Activated CD8-positive, alpha-beta memory T cell treated with anti-CD3 and anti-CD28 coated beads, Interleukin-2, amount 10 ng/mL, durations not matched to agents 7 days and 5 days (primary cell): ENCODE data around the gene MPHOSPH6. TPM values are rescaled to one million over a fixed set of nuclear protein-coding genes. Genes with fewer than 3 reads are reported as not detected.
"Not testable (repeated sequence)": the region's sequence is repeated elsewhere in the genome, so short reads cannot be mapped to it uniquely, and the experiment has no call there.

Experiments
- ATAC-seq: fragments of 150-1000 bp; cut with Tn5 transposase; one replicate; pipeline ENCODE4 v1.10.0; 2021; ENCODE audit warnings: moderate library complexity
- CTCF ChIA-PET: fragments of 350-600 bp; sonication (Branson Sonifier 250); formaldehyde crosslinking; loops from one replicate; lab custom pipeline; 2021; ENCODE audit warnings: antibody characterized with exemption; lab: Charles Lee
- DNase-seq: peaks from one replicate; pipeline ENCODE4 v3.0.0-alpha.2; 2020
- H3K27ac Mint-ChIP-seq: one replicate; pipeline ENCODE4 v1.8.0; 2021; ENCODE audit warnings: mild to moderate bottlenecking, mixed read lengths
- H3K27me3 Mint-ChIP-seq: one replicate; pipeline ENCODE4 v1.8.0; 2021; ENCODE audit warnings: mixed read lengths
- H3K36me3 Mint-ChIP-seq: one replicate; pipeline ENCODE4 v1.8.0; 2021; ENCODE audit warnings: mild to moderate bottlenecking, mixed read lengths
- H3K4me1 Mint-ChIP-seq: one replicate; pipeline ENCODE4 v1.8.0; 2021; ENCODE audit warnings: mixed read lengths
- H3K4me3 Mint-ChIP-seq: one replicate; pipeline ENCODE4 v1.8.0; 2021; ENCODE audit warnings: mild to moderate bottlenecking, moderate library complexity, mixed read lengths
- H3K9me3 Mint-ChIP-seq: one replicate; pipeline ENCODE4 v1.8.0; 2022; ENCODE audit warnings: low read depth, mixed read lengths
- total RNA-seq, 2 experiments: library from RNA; stranded (reverse); gene quantifications; one replicate each; pipeline ENCODE4 v1.2.3, GENCODE V29; 2021

MPHOSPH6 gene
- total RNA-seq, result 10 to 100 TPM; 26.1 to 32.1 TPM

DNA sequence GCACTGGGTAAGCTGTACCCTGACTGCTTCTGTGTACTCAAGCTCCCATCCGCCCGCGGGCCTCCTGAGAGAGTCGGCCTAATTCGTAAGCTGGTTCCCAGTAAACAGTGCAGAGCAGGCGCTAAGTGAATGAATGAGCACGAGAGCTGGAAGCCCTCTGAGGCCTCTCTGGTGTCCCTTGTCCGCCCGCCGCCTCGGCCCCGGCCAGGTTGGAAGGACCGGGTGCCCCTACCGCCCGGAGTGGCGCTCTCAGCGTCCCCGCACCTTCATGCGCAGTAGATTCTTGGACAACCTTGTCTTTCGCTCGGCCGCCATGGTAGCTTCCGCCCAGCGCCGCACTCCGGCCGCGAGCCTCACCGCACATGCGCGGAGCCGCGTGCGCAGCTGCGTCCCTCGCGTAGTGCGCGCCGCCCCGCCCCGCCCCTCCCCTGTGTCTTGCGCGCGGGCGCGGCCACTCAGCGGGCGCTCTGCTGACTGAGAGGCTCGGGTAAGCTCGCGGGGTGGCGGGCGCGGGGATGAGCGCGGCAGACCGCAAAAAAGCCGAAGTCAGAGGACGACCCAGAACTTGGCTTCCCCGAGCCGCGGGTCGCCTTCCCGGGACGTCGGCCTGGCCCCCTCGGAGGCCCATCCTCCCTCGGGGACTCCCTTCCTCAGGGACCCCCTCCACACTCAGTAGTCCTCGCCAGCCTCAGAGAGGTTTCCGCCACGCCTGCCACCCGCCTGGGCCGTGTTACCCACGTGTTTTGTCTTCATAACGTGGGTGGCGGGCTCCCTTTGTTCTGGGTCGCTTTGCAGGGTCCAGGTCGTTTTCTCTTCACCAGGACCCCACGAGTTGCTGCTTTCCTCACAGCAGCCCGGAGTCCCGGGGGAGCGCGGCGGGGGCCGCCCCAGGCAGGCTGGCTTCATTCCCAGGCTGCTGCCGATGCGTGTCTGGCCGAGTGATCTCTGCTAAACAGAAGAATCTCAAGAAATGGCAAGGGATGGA lies at the start of gene MPHOSPH6:
Gene MPHOSPH6 (minus strand): TSS at position 364 of the 985 bp plus-strand sequence. CDS start 49 bp downstream, at position 315.
- H3K27ac Mint-ChIP-seq, result peak within 1 kb of the TSS; percentile 87
- peak; percentile 97 for ATAC-seq
- H3K9me3 Mint-ChIP-seq, result peaks cover 5% of the 10 kb centered on the region
- peaks cover 34% of the 10 kb centered on the region for H3K27me3 Mint-ChIP-seq
- DNase-seq, result peak; percentile 92
- H3K36me3 Mint-ChIP-seq, result peaks cover 33% of the 10 kb centered on the region
- H3K4me1 Mint-ChIP-seq, result peaks cover 20% of the 10 kb centered on the region
- H3K4me3 Mint-ChIP-seq, result peak within 1 kb of the TSS; percentile 86
- CTCF ChIA-PET, result interaction anchor here (0.9 to 2.5 kb wide), 6 partner anchors 36 to 159 kb away, joined by 3 to 12 read pairs (median 4); partner anchors contain the start of gene SDR42E1

DNA sequence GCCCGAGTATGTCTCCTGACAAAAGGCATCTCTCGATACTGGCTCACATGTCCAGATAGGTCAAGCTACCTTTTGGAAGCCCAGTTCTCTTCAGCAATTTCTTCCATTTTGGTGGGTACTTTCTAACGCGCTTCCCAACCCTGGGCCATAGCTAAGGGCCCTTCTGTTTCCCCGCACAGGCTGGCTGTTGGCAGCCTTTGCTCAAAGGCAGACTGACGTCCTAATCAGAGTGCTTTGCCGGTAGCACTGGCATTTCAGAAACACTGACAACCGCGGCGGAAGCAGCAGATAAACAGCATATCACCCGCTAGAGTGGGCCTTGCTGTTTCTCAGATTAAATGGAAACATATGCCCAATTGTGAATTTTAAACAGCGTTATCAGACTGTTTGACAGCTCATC lies 49.3 kb upstream of the MPHOSPH6 start:
- H3K4me1 Mint-ChIP-seq, result no peaks in the 10 kb centered on the region
- peaks cover 27% of the 10 kb centered on the region for H3K27me3 Mint-ChIP-seq
- no peaks in the 10 kb centered on the region for H3K9me3 Mint-ChIP-seq
- no peak overlapping the region for H3K27ac Mint-ChIP-seq
- CTCF ChIA-PET, result no interaction called here
- H3K4me3 Mint-ChIP-seq, result no peak overlapping the region
- no peaks in the 10 kb centered on the region for H3K36me3 Mint-ChIP-seq
- ATAC-seq (no peak), DNase-seq (no peak)

- H3K4me3 Mint-ChIP-seq, H3K27ac Mint-ChIP-seq, H3K4me1 Mint-ChIP-seq, ATAC-seq, CTCF ChIA-PET, H3K9me3 Mint-ChIP-seq, DNase-seq, H3K36me3 Mint-ChIP-seq: not testable (repeated sequence)
- peaks cover 22% of the 10 kb centered on the region for H3K27me3 Mint-ChIP-seq
Observed at GRCh38 chr16:82209314-82209713, 39.3 kb upstream of the MPHOSPH6 start.

- DNase-seq (no peak), ATAC-seq (no peak)
- Mint-ChIP-seq H3K27ac (no peak overlapping the region), H3K27me3 (peaks cover 18% of the 10 kb centered on the region), H3K36me3 (no peaks in the 10 kb centered on the region), H3K9me3 (no peaks in the 10 kb centered on the region), H3K4me1 (no peaks in the 10 kb centered on the region), H3K4me3 (no peak overlapping the region)
- CTCF ChIA-PET, result no interaction called here
Observed at GRCh38 chr16:82203198-82203597, 33.2 kb upstream of the MPHOSPH6 start.

GRCh38 chr16:82201926-82202325 lies 31.9 kb upstream of the MPHOSPH6 start:
- Mint-ChIP-seq H3K4me3 (no peak overlapping the region), H3K27ac (no peak overlapping the region), H3K9me3 (no peaks in the 10 kb centered on the region), H3K36me3 (no peaks in the 10 kb centered on the region), H3K4me1 (no peaks in the 10 kb centered on the region), H3K27me3 (peaks cover 13% of the 10 kb centered on the region)
- DNase-seq, result no peak
- ATAC-seq, result no peak
- CTCF ChIA-PET, result interaction anchor here (1.5 kb wide), 1 partner anchor 28 kb away, joined by 5 read pairs; no protein-coding TSS in a partner anchor

DNA sequence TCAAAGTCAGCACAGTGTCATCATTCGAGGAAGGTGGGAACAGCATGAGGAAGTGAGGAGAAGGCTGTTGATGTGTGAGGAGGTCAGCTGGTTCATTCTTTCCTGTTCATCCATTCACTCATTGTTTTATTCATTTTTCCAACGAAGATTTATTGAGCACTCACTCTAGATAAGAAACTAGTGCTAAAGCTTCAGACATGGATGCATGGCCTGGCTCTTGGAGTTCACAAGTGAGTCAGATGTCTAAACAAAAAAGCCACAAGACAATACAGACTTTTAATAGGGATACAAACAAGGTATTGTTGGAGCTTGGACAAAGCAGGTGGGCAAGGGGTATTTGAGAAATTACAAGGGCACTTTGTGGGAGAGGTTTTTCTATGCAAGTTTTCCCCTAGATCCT lies 31.3 kb upstream of the MPHOSPH6 start:
- no peaks in the 10 kb centered on the region for H3K36me3 Mint-ChIP-seq
- H3K4me3 Mint-ChIP-seq, result no peak overlapping the region
- peaks cover 8% of the 10 kb centered on the region for H3K27me3 Mint-ChIP-seq
- no peaks in the 10 kb centered on the region for H3K9me3 Mint-ChIP-seq
- CTCF ChIA-PET, result interaction anchor here (1.5 kb wide), 1 partner anchor 29 kb away, joined by 5 read pairs; no protein-coding TSS in a partner anchor
- H3K4me1 Mint-ChIP-seq, result peaks cover under 1% of the 10 kb centered on the region
- H3K27ac Mint-ChIP-seq, result no peak overlapping the region
- ATAC-seq (no peak), DNase-seq (no peak)

- ATAC-seq (no peak), DNase-seq (no peak)
- no peaks in the 10 kb centered on the region for H3K36me3 Mint-ChIP-seq
- peaks cover 13% of the 10 kb centered on the region for H3K27me3 Mint-ChIP-seq
- H3K9me3 Mint-ChIP-seq, result no peaks in the 10 kb centered on the region
- H3K4me3 Mint-ChIP-seq, result no peak overlapping the region
- CTCF ChIA-PET, result interaction anchor here (2.5 kb wide), 1 partner anchor 31 kb away, joined by 5 read pairs; no protein-coding TSS in a partner anchor
- peaks cover 6% of the 10 kb centered on the region for H3K4me1 Mint-ChIP-seq
- H3K27ac Mint-ChIP-seq, result no peak overlapping the region
Observed at GRCh38 chr16:82199209-82199608, 29.2 kb upstream of the MPHOSPH6 start.

GRCh38 chr16:82197540-82198240 lies 27.7 kb upstream of the MPHOSPH6 start:
- H3K36me3 Mint-ChIP-seq, result peaks cover 3% of the 10 kb centered on the region

GRCh38 chr16:82195917-82196494 lies 26.0 kb upstream of the MPHOSPH6 start:
- peaks cover 19% of the 10 kb centered on the region for H3K4me1 Mint-ChIP-seq
- H3K9me3 Mint-ChIP-seq, result peaks cover 2% of the 10 kb centered on the region
- H3K27me3 Mint-ChIP-seq, result peaks cover 8% of the 10 kb centered on the region
- ATAC-seq (no peak), DNase-seq (no peak)
- no peak overlapping the region for H3K27ac Mint-ChIP-seq
- no peak overlapping the region for H3K4me3 Mint-ChIP-seq
- CTCF ChIA-PET, result no interaction called here
- H3K36me3 Mint-ChIP-seq, result peaks cover 5% of the 10 kb centered on the region

More at GRCh38 chr16:82197540-82198240, 27.7 kb upstream of the MPHOSPH6 start:
- Mint-ChIP-seq H3K27me3 (peaks cover 13% of the 10 kb centered on the region), H3K4me1 (peaks cover 13% of the 10 kb centered on the region), H3K9me3 (peaks cover 2% of the 10 kb centered on the region), H3K27ac (no peak overlapping the region), H3K4me3 (no peak overlapping the region)
- ATAC-seq, result no peak
- no peak for DNase-seq
- CTCF ChIA-PET, result interaction anchor here (2.5 kb wide), 1 partner anchor 32 kb away, joined by 5 read pairs; no protein-coding TSS in a partner anchor

GRCh38 chr16:82194086-82194485 lies 24.1 kb upstream of the MPHOSPH6 start:
- Mint-ChIP-seq H3K27ac (no peak overlapping the region), H3K9me3 (peaks cover 2% of the 10 kb centered on the region), H3K36me3 (peaks cover 5% of the 10 kb centered on the region), H3K4me3 (no peak overlapping the region), H3K4me1 (peaks cover 19% of the 10 kb centered on the region), H3K27me3 (peaks cover 22% of the 10 kb centered on the region)
- no peak for DNase-seq
- CTCF ChIA-PET, result no interaction called here
- ATAC-seq, result no peak

GRCh38 chr16:82192665-82193064 lies 22.6 kb upstream of the MPHOSPH6 start:
- Mint-ChIP-seq H3K27me3 (peaks cover 29% of the 10 kb centered on the region), H3K4me1 (peaks cover 23% of the 10 kb centered on the region), H3K36me3 (peaks cover 5% of the 10 kb centered on the region), H3K27ac (peak overlapping the region; percentile 77), H3K4me3 (no peak overlapping the region), H3K9me3 (peaks cover 2% of the 10 kb centered on the region)
- ATAC-seq, result peak; percentile 97
- CTCF ChIA-PET, result interaction anchor here (1.4 kb wide), 1 partner anchor 36 kb away, joined by 4 read pairs; no protein-coding TSS in a partner anchor
- DNase-seq, result peak; percentile 53

DNA sequence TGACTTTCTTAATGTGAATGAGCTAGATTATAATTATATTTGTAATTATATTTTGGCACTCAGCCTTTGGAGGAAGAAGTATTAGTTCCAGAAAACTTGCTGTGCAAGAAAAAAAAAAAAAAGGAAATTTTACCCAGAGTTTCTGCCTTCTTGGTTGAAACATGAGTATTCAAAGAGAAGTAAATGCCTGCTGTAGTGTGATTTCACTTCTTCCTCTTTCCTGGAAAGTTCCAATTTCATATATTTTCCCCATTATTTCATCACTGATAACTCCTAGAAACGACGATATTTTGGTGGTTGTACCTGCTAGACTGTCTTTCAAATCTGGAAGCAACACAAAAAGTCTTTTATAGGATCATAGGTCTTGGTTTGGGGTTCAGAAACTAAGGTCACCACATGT lies 20.4 kb upstream of the MPHOSPH6 start:
- DNase-seq (no peak), ATAC-seq (no peak)
- peaks cover 5% of the 10 kb centered on the region for H3K36me3 Mint-ChIP-seq
- CTCF ChIA-PET, result no interaction called here
- no peak overlapping the region for H3K27ac Mint-ChIP-seq
- no peak overlapping the region for H3K4me3 Mint-ChIP-seq
- peaks cover 2% of the 10 kb centered on the region for H3K9me3 Mint-ChIP-seq
- peaks cover 29% of the 10 kb centered on the region for H3K27me3 Mint-ChIP-seq
- peaks cover 17% of the 10 kb centered on the region for H3K4me1 Mint-ChIP-seq

DNA sequence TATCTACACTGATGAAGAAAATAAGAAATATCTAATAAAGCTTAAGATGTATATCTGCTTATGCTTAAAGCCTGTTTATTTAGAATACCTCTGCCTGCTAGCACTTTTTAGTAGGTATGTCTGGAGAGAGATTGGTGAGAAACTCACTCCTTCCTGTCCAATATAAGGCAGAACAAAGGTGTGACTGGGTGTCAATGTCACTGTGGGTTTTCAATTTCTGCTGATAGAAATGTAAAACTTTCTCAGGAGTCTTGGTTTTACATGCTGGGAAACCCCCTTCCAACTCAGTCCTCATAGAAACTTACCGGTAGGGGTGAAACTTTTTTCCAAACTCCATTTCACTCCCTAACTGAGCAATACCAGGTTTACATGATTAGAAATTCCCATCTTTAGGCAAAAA lies 17.8 kb upstream of the MPHOSPH6 start:
- Mint-ChIP-seq H3K4me1 (peaks cover 12% of the 10 kb centered on the region), H3K4me3 (no peak overlapping the region), H3K36me3 (peaks cover 3% of the 10 kb centered on the region), H3K27ac (no peak overlapping the region), H3K9me3 (no peaks in the 10 kb centered on the region), H3K27me3 (peaks cover 44% of the 10 kb centered on the region)
- CTCF ChIA-PET, result no interaction called here
- DNase-seq, result no peak
- ATAC-seq, result no peak
